HG02943 (cell line): ENCODE data around the gene PSORS1C1.

ENCODE experiments used
- ATAC-seq: cut with Tn5 transposase; IDR thresholded peaks from one replicate; pipeline ENCODE4 v1.9.1; 2021; ENCODE audit warnings: mild to moderate bottlenecking, low read depth, moderate library complexity; ENCODE audit not compliant: unreplicated experiment

PSORS1C1 gene

GRCh38 chr6:31094389-31094881 is 20.2 kb upstream of the PSORS1C1 start:
- ATAC-seq: no peak

- ATAC-seq: no peak
Observed at GRCh38 chr6:31096215-31096614, 18.4 kb upstream of the PSORS1C1 start.

- ATAC-seq: no peak
Observed at GRCh38 chr6:31096656-31097055, 17.9 kb upstream of the PSORS1C1 start.

- no peak for ATAC-seq
Observed at GRCh38 chr6:31098449-31098938, 16.1 kb upstream of the PSORS1C1 start.

- ATAC-seq: no peak
Observed at GRCh38 chr6:31103136-31103535, 11.5 kb upstream of the PSORS1C1 start.

GRCh38 chr6:31107052-31107451 is 7.5 kb upstream of the PSORS1C1 start:
- no peak for ATAC-seq

GRCh38 chr6:31110825-31111582 is 3.6 kb upstream of the PSORS1C1 start:
- ATAC-seq: no peak

GRCh38 chr6:31111712-31112111 is 2.9 kb upstream of the PSORS1C1 start:
- no peak for ATAC-seq

- ATAC-seq: no peak
Observed at GRCh38 chr6:31112478-31112877, 2.1 kb upstream of the PSORS1C1 start, which contains the start of gene C6orf15. Gene C6orf15 (minus strand): TSS chr6:31112575. CDS start chr6:31112555, 20 bp downstream.

GRCh38 chr6:31113861-31114540 is 599 bp upstream of the PSORS1C1 start:
- ATAC-seq: no peak

- ATAC-seq: no peak
Observed at GRCh38 chr6:31114970-31115849, 610 bp downstream of the PSORS1C1 start.

GRCh38 chr6:31115941-31116560 is 1.5 kb downstream of the PSORS1C1 start:
- no peak for ATAC-seq

- no peak for ATAC-seq
Observed at GRCh38 chr6:31116661-31117385, 2.2 kb downstream of the PSORS1C1 start.

- ATAC-seq: no peak
Observed at GRCh38 chr6:31118178-31118577, 3.6 kb downstream of the PSORS1C1 start.

GRCh38 chr6:31120151-31120915 is 5.7 kb downstream of the PSORS1C1 start, which contains the start of gene CDSN:
Gene CDSN (minus strand): TSS chr6:31120446. CDS start chr6:31120419, 27 bp downstream.
- no peak for ATAC-seq

- ATAC-seq: no peak
Observed at GRCh38 chr6:31121131-31121790, 6.7 kb downstream of the PSORS1C1 start.

GRCh38 chr6:31122791-31123706 is 8.4 kb downstream of the PSORS1C1 start:
- no peak for ATAC-seq
